GM18505 (cell line): ENCODE measurements around the gene TFR2.

Experiments used
- ATAC-seq: cut with Tn5 transposase; IDR thresholded peaks from one replicate; pipeline ENCODE4 v1.9.1; 2021; ENCODE audit not compliant: unreplicated experiment
- POLR2A ChIP-seq: IDR thresholded peaks from 4 replicates; pipeline ENCODE4 v1.6.1; 2011; ENCODE audit warnings: borderline replicate concordance; ENCODE audit not compliant: insufficient read depth, insufficient read length; ENCODE audit errors: extremely low read depth

TFR2 gene

GRCh38 chr7:100584683-100585510 is 56.5 kb downstream of the TFR2 start:
- ATAC-seq = no peak
- no peak for TF ChIP-seq POLR2A

- TF ChIP-seq POLR2A = no peak
- ATAC-seq = no peak
These were observed 57.2 kb downstream of the TFR2 start for GRCh38 chr7:100584054-100584682.

GRCh38 chr7:100583132-100584053 is 58.0 kb downstream of the TFR2 start:
- ATAC-seq = no peak
- TF ChIP-seq POLR2A = peak; percentile 41

GRCh38 chr7:100582650-100583049 is 58.7 kb downstream of the TFR2 start:
- TF ChIP-seq POLR2A = no peak
- no peak for ATAC-seq

GRCh38 chr7:100582041-100582579 is 59.2 kb downstream of the TFR2 start:
- no peak for TF ChIP-seq POLR2A
- ATAC-seq = no peak

- ATAC-seq = no peak
- TF ChIP-seq POLR2A = no peak
These were observed 60.7 kb downstream of the TFR2 start for GRCh38 chr7:100580466-100581283.

GRCh38 chr7:100578246-100579183 is 62.8 kb downstream of the TFR2 start:
- ATAC-seq = no peak
- no peak for TF ChIP-seq POLR2A

GRCh38 chr7:100577507-100577906 is 63.8 kb downstream of the TFR2 start:
- no peak for ATAC-seq
- TF ChIP-seq POLR2A = no peak

GRCh38 chr7:100577103-100577502 is 64.2 kb downstream of the TFR2 start:
- ATAC-seq = no peak
- TF ChIP-seq POLR2A = no peak

GRCh38 chr7:100576384-100576993 is 64.9 kb downstream of the TFR2 start:
- no peak for TF ChIP-seq POLR2A
- ATAC-seq = no peak

GRCh38 chr7:100575746-100576383 is 65.5 kb downstream of the TFR2 start:
- ATAC-seq = no peak
- TF ChIP-seq POLR2A = no peak

GRCh38 chr7:100575206-100575631 is 66.1 kb downstream of the TFR2 start:
- ATAC-seq = no peak
- no peak for TF ChIP-seq POLR2A
